ENCODE data around the gene C9.
"Not testable (repeated sequence)": the region's sequence is repeated elsewhere in the genome, so short reads cannot be mapped to it uniquely, and the experiment has no call there.

C9 gene

GRCh38 chr5:39282561-39282960, 81.7 kb downstream of the C9 start (continued):
- TF ChIP-seq REPIN1 (tag by site-specific recombination; IDR thresholded peaks at IDR 0.05; ENCODE audit: low read depth): no peak
- TF ChIP-seq ZNF2 (tag by site-specific recombination; IDR thresholded peaks at IDR 0.05): no peak
- TF ChIP-seq RBAK (tag by site-specific recombination; IDR thresholded peaks at IDR 0.05): no peak
- no peak for TF ChIP-seq ZNF155 (tag by site-specific recombination; IDR thresholded peaks at IDR 0.05)

- POLR2A ChIA-PET; H3K4me3 ChIP-seq (ENCODE audit: low read depth, low read length); H3K27ac ChIP-seq (ENCODE audit: extremely low read depth, low read depth, low read length); H3K36me3 ChIP-seq (ENCODE audit: control insufficient read depth in 2 of 2, insufficient read depth in 1 of 2, low read length in 2 of 2); H3K9me3 ChIP-seq (ENCODE audit: control insufficient read depth, insufficient read depth, low read depth, low read length); H3K4me1 ChIP-seq (ENCODE audit: control insufficient read depth, insufficient read depth, low read length); CTCF ChIA-PET: not testable (repeated sequence)
- TF ChIP-seq ZNF146 (tag by site-specific recombination; IDR thresholded peaks at IDR 0.05): peak; percentile 61; the same call in 1 of the 2 replicates
These were observed 88.4 kb downstream of the C9 start for GRCh38 chr5:39275865-39276264.

- no peak overlapping the region for H3K4me3 ChIP-seq (ENCODE audit: low read depth, low read length)
- TF ChIP-seq TSHZ1 (tag by site-specific recombination; IDR thresholded peaks at IDR 0.05; ENCODE audit: borderline replicate concordance): no peak
- TF ChIP-seq ZNF223 (tag by site-specific recombination; IDR thresholded peaks at IDR 0.05): no peak
- no peak for TF ChIP-seq GLIS1 (tag by site-specific recombination; IDR thresholded peaks at IDR 0.05)
- TF ChIP-seq ZNF341 (tag by site-specific recombination; IDR thresholded peaks at IDR 0.05; ENCODE audit: low read depth): no peak
- no peak for TF ChIP-seq ZNF311 (tag by site-specific recombination; IDR thresholded peaks at IDR 0.05; ENCODE audit: borderline replicate concordance)
- TF ChIP-seq ZNF354C (tag by site-specific recombination; IDR thresholded peaks at IDR 0.05; ENCODE audit: borderline replicate concordance, low read depth): no peak
- no peak for TF ChIP-seq ZNF768 (tag by site-specific recombination; IDR thresholded peaks at IDR 0.05)
- TF ChIP-seq ZNF610 (tag by site-specific recombination; IDR thresholded peaks at IDR 0.05; ENCODE audit: borderline replicate concordance): no peak
- no peak for TF ChIP-seq ZNF560 (tag by site-specific recombination; IDR thresholded peaks at IDR 0.05; ENCODE audit: borderline replicate concordance)
- no peak for TF ChIP-seq ZNF514 (tag by site-specific recombination; IDR thresholded peaks at IDR 0.05)
- no peak for TF ChIP-seq ZNF677 (tag by site-specific recombination; IDR thresholded peaks at IDR 0.05)
- TF ChIP-seq ZNF629 (tag by site-specific recombination; IDR thresholded peaks at IDR 0.05): no peak
- TF ChIP-seq ZFP3 (tag by site-specific recombination; IDR thresholded peaks at IDR 0.05; ENCODE audit: low read depth): no peak
- no peak for TF ChIP-seq ZNF138 (tag by site-specific recombination; IDR thresholded peaks at IDR 0.05; ENCODE audit: borderline replicate concordance)
- no peaks in the 10 kb centered on the region for H3K36me3 ChIP-seq (ENCODE audit: control insufficient read depth in 2 of 2, insufficient read depth in 1 of 2, low read length in 2 of 2)
- no peaks in the 10 kb centered on the region for H3K4me1 ChIP-seq (ENCODE audit: control insufficient read depth, insufficient read depth, low read length)
- no peak overlapping the region for H3K27ac ChIP-seq (ENCODE audit: extremely low read depth, low read depth, low read length)
- no peaks in the 10 kb centered on the region for H3K9me3 ChIP-seq (ENCODE audit: control insufficient read depth, insufficient read depth, low read depth, low read length)
- CTCF ChIA-PET: interaction anchor here (0.9 to 1.8 kb wide), 4 partner anchors 9 to 57 kb away, joined by 3 to 6 read pairs (median 5); no protein-coding TSS in a partner anchor
- POLR2A ChIA-PET: interaction anchor here (0.6 kb wide), 1 partner anchor 8 kb away, joined by 3 read pairs; no protein-coding TSS in a partner anchor
These were observed 89.8 kb downstream of the C9 start for GRCh38 chr5:39274398-39275085.

All from HEK293 (cell line).